GM19468 (cell line): ENCODE data around the gene C1orf167.

Experiments used
- ATAC-seq: cut with Tn5 transposase; IDR thresholded peaks from one replicate; pipeline ENCODE4 v1.9.1; 2021; ENCODE audit warnings: mild to moderate bottlenecking, moderate library complexity, moderate number of reproducible peaks; ENCODE audit not compliant: unreplicated experiment; ENCODE audit errors: extremely low read depth

Gene C1orf167

DNA sequence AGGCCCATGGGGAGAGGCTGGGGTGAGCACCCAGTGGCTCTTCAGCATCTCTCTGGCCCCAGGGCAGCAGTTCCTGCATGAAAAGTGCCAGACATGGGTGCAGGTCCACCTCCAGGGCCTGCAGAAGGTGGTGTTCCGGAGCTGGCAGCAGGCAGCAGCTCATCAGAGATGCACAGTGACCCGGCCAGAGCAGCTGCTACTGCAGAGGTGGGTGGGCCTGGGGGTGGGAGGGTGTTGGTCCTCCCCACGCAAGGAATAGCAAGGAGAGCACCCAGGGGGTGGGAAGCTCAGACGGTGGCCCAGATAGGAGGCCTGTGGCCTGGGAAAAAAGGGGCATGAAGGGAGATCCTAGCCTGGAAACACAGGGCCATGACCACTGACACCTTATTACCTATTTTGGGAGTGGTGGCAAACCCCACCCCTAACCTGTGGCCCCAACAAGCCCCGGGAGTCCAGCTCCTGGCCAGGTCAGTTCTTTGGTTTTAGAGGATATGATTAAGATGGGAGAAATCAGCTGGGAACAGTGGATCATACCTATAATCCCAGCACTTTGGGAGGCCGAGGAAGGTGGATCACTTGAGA is 20.2 kb downstream of the C1orf167 start:
- no peak for ATAC-seq

DNA sequence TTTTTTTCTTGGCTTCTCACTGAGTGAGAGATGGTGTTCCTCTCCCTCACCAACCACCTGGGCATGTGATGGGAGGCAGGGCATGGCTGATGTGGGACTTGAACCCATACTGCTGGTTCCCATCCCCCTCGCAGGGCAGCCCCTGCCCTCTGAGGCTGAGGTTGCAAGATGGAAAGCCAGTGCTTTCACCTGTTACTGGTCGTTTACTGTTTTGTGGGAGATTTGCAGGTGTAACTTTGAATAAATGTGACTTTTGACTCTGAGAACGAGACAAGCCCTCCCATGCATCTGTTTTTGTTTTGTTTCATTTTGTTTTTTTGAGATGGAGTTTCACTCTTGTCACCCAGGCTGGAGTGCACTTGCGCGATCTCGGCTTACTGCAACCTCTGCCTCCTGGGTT is 21.6 kb downstream of the C1orf167 start:
- ATAC-seq: no peak

DNA sequence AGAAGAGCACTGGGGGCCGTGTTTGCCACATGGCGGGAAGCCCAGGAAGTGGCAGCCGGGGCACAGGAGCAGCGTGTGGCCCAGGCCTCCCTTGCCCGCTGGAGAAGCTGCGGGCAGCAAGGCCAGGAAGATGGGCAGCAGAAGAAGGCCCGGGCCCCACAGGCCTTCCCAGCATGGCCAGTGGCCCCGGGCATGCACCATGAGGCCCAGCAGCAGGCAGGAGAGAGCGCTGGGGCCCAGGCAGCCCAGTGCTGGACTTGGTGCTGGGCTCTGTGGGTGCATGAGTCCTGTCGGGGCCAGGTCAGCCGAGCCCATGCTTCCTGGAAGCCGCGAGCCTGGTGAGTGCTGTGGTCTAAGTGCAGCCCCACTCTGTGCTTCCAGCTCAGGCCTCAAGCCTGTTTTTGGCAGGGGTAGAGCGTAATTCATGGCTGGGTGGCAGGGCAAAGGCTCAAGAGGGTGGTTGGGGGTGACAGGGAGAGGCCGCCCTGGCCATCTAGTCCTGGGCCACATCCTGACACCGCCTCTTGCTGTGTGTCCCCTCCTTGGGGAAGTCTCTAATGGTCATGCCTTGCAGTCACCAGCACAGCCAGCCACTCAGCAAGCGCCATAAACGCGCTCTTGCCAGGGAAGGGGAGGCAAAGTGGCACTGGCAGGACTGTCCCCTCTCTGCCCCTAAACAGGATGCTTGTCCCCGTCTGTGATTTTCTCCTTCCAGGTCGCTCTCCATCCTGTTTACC is 22.4 kb downstream of the C1orf167 start:
- no peak for ATAC-seq

DNA sequence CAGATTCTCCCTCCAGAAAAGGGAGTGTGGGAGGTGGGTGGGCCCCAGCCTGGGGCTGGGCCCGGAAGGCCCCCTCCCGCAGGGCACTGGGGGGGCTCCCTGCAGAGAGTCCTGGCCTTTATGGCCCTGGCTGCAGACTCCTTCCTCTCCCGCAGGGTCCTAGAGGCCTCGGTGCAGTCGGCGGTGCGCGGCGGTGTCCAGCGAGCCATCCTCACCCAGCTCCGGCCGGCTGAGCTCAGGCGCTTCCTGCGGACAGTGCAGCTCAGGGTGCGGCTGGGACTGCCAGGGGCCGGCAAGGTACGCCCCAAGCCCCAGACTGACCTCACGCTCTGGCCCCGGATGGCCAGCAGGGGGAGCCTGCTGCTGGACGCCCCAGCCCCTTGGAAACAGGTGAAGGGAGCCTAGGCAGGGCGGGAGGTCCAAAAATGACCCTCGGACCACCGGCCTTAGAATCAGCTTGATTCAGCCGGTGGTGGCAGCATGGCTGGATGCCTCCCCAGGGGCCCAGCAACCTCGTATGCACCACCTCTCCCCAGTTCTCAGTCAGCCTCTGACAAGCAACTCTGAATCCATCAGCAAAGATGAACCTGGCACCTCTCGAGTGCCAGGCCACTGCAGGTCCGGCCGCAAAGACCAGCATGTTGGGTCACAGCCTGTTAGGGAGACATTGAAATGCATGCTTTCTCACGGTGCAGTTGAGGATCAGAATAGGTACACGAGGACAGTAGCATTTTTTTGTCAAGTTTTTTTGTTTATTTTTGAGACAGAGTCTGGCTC is 23.2 kb downstream of the C1orf167 start:
- no peak for ATAC-seq

DNA sequence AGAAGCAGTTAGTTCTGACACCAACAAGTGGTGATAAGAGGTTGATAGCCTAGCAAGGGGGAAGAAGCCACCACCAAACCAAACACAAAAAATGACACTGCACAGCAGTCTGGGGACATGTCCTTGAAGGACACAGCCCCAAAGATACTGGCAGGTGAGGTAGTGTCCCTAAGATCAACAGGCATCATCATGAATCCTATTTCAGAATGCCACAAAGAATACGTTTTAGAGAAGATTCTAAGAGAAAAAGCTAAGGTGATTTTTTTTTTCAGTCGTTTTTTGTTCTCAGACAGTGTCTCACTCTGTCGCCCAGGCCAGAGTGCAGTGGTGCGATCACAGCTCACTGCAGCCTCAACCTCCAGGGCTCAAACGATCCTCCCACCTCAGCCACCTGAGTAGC is 24.2 kb downstream of the C1orf167 start:
- no peak for ATAC-seq

DNA sequence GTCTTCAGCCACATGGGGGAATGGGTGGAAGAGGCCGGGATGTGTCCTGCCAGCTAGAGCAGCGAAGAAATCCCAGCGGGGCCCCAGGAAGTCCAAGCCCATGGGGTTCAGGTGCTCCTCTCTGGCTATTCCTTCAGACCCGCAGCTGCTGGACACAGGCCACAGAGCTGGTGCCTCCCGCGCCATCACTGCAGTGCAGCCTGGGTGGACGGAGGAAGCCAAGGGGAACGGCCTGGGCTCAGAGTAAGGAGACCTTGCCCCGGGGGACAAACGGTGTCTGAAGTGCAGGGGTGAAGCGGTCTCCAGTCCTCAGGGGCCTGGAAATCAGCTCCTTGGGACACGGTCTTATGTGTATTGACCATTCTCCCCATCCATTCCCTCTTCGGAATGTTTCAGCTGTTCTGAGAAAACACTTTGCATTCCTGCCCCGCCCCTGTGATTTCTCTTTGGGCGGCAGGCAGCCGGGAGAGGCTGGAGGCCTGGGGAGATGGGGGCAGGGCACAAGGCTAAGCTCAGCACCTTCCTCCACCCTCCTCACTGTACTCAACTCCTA is 25.3 kb downstream of the C1orf167 start:
- no peak for ATAC-seq

DNA sequence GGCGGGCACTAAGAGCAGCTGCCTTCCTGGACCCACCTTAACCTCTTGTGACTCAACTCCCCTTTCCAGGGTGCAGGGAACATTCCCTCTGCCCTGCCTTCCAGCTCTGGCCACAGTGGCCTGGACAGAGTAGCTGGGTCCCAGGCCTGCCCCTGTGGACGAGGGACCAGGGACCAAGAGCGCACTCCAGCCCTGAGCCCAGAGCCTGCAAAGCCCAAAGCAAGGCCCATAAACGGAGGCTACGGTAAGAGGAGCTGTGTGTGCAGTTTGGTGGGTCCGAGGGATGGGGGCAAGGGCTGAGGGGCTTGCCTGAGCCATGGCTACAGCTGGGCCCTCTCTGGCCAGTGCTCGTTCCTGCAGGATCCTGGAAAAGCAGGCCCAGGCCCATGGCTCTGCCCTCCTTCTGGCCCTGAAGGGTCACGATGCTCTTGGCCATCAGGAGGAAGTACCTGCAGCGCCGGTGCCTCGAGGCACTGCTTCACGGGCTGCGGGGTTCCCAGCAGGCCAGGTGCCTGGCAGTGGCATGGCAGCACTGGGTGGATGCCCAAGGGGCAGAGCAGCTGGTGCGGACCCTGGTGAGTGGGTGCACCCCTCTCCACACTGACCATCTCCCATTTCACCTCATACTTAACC is 25.9 kb downstream of the C1orf167 start:
- no peak for ATAC-seq

DNA sequence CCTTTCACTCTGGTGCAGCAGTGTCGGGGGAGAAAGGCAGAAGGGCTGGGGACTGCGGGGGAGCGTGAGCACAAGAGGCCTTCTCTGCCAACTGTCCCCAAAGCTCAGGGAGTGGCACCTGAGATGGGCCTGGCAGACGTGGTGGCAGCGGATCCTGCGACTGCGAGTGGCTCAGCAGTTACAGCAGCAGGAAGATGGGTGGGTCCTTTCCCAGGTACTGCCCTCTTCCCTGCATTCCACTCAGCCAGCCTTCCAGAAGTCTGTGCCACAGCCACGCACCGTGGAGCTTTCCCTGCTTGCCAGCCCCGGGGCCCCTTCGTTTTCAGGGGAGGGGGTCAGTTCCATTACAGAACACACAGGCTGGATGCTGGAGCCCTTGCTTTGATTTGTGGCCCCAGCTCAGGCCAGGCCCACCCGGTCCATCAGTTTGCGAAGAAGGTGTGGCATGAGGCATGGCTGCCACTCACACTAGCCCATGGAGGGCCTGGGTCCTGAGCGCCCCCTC is 26.6 kb downstream of the C1orf167 start:
- no peak for ATAC-seq

DNA sequence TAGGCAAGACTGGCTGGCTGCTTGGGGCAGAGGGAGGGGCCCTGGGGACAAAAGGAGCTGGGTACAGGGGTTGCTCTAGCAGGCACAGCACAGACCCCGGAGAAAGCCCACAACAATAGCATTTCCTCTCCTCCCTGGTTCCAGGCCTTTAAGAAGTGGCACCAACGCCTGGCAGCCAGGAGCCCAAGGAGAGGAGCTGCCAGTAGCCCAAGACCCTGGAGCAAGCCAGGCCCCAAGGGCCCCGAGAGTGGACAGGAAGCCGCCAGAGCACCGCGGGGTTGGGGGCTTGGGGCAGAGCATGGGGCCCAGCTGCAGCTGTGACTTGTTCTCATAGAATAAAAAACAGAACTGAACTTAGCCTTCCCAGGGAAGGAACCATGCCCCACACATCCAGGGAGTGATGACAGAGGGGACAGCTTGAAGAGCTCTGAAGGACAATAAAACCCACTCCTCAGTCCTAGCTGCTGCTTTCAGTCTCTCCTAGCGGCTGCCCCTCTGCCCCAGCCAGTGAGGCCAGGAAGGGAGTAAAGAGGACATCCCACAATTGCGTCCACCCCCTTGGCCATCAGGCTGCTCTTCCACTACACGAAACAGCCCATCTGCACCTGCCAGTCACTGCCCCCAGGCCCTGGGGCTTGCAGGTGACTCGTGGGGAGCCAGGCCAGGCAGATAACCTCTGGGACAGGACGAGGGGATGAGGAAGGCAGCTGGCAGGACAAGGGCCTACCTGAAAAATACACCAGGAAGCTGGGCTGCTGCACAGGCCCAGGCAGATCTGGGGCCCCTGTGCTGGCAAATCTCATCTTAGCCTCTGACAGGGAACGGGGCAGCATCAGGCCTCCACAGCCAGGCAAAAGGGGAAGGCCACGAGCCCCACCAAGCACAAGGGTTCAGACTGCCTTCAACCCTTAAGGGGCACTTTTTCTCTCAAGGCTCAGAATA is 27.4 kb downstream of the C1orf167 start:
- ATAC-seq: no peak

DNA sequence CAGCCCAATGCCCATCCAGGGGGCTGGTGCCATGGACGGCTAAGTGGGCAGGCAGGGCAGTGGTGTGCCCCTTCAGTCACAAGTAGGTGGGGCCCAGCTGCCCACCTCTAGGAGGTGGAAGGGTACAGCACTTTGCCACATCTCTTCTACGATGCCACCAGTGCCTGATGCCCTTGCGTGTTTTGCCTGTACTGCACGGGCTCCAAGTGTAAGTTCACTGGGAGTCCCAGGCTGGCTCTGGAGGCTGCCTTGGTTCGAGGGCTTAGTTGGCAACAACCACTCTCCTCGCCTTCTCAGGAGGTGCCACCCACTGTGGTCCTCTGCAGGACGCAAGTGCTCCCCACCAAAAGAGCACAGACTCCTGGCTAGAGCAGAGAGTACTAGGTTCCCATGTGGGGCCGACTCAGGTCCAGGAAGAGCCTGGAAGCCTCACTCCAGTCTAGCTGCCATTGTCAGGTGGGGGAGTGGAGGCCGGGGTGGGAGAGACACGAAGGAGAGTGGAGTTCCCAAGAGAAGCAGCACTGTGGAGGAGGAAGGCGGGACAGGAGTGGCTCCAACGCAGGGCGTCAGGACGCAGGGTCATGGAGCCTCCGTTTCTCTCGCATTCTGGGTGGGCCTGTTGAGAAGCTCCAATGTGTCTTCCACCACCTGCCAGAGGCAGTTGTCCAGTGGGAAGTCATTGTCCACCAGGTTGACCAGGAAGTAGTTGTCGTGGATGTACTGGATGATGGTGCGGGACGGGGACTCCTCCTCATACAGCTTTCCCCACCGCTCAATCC is 28.3 kb downstream of the C1orf167 start:
- ATAC-seq: no peak

DNA sequence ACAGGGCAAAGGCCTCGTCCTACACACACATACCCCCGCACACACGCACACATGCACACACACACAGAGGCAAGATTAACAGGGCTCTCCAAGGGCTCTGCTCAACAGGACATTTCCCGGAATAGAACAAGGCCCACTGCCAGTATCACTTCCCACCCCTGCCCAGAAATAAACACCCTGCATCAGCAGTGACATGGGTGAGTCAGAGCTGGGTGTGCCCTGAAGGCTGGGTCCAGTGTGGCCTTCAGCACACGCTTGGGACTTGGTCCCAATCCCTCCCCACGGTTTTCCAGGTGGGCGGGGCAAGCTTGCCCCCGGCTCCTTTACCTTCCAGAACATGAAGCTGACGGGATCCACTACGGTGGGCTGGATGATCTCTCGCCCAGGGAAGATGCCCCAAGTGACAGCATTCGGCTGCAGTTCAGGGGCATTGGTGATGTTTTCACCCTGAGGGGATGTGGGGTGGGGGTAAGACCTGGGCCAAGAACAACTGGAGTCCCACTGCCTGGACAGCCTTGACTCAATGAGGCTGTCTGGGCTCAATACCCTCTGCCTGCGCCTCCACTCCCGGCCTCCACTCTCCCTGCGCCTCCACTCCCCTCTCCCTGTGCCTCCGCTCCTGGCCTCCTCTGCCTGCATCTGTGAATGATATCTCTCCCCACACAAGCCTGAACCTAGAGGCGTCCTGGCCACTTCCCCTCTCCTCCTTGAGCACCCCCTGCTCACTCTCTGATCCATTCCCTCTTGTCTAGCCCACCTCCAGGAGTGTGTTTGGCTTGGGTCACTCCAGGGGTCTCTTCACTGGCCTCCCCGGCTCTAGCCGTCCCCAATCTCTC is 29.1 kb downstream of the C1orf167 start:
- no peak for ATAC-seq

DNA sequence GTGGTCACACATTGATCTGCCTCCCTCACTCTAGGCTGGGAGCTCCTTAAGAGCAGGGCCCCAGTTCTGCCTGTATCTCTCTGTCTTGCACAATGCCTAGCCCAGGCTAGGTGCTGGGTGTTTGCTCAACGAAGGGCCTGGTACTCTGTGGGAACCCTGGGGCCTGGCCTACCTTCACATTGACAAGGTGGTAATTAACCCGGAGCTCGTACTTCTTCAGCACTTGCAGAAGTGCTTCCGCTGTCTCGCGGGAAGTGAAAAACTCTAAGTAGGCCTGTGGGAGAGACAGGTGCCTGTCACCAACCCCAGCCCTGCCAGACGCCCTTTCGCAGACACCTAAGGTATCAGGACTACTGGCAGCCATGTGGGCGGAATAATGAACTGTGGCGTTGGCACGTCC is 30.1 kb downstream of the C1orf167 start:
- no peak for ATAC-seq

DNA sequence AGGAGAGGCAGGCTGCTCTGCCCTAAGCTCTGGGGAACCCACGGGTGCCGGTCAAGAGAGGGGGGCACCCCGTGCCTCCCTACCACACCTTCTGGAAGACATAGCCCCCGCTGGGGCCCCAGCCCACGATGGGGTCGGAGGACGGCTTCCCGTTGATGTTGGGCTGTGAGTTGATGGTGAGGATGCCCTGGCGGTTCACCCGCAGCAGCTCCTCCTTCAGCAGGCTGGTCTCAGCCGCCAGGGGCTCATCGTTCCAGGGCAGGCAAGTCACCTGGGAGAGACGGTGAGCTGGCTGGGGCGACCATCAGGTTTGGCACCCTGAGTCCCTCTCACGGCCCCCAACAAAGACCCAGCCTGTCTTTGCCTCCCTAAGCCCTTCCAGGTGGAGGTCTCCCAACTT is 31.8 kb downstream of the C1orf167 start:
- ATAC-seq: no peak

DNA sequence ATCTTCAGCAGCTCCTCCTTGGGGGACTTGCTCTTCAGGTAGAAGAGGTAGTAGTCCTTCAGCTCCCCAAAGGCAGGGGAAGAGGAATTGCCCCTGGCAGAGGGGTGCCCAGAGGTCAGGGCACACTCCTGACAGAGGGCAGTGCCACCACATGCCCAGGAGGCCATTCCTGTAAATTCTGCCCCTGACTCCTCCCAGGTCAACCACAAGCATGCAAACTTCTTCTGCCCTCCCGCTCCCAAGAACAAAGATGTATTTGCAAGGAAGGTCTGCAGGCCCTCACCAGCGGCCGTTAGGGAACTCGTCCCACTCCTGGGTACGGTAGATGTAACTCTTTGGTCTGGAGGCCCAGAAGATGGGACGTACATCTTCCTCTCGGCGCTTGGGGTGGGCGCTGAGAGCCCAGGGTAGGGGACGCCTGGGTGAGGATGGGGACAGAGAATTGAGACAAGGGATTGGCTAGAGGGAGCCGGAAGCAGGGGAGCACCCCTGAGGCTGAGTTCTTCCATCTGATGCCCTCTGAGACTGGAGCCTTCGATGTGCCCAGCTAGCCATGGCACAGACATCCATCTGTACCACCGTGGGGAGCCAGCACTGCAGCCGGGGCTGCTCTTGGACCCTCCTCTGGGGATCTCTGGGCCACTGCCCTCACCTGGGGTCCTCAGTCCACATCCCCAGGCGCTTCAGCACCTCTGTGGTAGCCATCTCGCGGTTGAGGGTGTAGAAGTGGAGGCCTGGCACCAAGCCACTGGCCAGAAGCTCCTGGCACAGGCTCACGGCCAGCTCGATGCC is 32.6 kb downstream of the C1orf167 start:
- no peak for ATAC-seq

DNA sequence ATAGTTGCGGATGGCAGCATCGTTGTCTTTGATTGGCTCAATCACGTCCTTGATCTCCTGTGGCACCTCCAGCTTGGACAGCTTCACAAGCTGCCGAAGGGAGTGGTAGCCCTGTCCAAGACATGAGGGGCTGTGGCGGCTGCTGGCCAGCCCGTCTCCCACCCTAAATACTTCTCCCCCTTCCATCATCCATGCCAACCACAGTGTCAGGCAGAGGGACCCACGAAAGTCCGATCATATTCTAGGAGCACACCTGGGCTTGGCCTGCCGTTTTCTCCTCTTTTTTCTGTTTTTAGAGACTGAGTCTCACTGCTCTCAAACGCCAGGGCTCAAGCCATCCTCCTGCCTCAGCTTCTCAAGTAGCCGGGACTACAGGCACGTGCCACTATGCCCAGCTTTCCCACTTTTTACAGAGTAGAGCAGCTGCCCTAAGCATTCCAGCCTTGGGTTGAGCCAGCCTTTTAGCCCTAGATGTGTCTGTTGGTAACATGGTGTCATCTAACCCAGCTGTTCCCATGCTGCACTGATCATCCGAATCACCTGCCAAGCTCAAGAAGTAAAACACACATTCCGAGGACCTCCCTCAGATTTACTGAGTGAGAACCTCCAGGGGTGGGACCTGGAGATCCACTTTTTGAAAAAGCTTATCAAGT is 33.4 kb downstream of the C1orf167 start:
- no peak for ATAC-seq

DNA sequence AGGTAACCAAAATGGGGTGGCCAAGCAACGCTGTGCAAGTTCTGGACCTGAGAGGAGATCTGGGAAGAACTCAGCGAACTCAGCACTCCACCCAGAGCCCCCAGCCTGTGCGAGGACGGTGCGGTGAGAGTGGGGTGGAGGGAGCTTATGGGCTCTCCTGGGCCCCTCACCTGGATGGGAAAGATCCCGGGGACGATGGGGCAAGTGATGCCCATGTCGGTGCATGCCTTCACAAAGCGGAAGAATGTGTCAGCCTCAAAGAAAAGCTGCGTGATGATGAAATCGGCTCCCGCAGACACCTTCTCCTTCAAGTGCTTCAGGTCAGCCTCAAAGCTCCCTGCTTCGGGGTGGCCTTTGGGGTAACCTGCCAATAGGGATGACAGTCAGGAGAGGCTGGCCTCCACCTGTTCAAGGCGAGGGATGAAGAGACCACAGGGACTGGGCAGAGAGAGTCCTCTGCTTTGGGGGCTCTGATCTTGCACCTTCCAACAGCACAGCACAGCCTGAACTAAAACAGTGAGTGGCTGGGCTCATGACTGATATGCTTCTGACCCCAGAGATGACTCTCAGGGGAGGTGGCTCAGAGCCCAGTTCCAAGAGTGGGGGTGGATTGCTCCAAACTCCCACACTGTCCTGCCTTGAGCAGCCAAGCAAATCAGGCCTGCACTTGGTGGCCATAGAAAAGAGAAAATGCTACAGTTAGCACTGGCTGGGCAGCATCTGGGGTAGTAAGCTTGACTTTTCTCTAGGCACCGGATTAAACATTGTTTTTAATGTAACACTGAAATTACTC is 34.2 kb downstream of the C1orf167 start:
- ATAC-seq: no peak
